ENCODE results near the gene VTI1B. TPM values are rescaled to one million over a fixed set of nuclear protein-coding genes. Genes with fewer than 3 reads are reported as not detected.

The VTI1B gene
- total RNA-seq, 1 donor from 2014 or later, result 108 TPM

- Mint-ChIP-seq H3K36me3 (ENCODE audit: low read depth) (no peaks in the 10 kb centered on the region), H3K27ac (ENCODE audit: unreplicated experiment) (peak within 1 kb of the TSS; percentile 94), H3K9me3 (ENCODE audit: low read depth) (no peaks in the 10 kb centered on the region), H3K4me3 (ENCODE audit: unreplicated experiment) (peak within 1 kb of the TSS; percentile 78), H3K27me3 (ENCODE audit: low read depth) (peaks cover 2% of the 10 kb centered on the region), H3K4me1 (ENCODE audit: low read depth) (peaks cover 18% of the 10 kb centered on the region)
- peak; percentile 81 for TF ChIP-seq CTCF (IDR thresholded peaks at IDR 0.05)
- DNase-seq (ENCODE audit: low spot score), result no peak
These were observed 74.5 kb downstream of the VTI1B start, which contains the start of gene PIGH for GRCh38 chr14:67599698-67600561. PIGH (minus strand) TSS chr14:67600268; CDS start chr14:67600203, 65 bp downstream.

Other genes with a start within 250 kb of the VTI1B start
- 1.3 to 2.9 TPM (median 1.7 TPM) in 3 replicates for gene TMEM229B, start 185.9 kb downstream of the VTI1B start, total RNA-seq
- 0.65 to 2.8 TPM (median 1.1 TPM) in 3 replicates for gene PLEKHH1, start 141.3 kb downstream of the VTI1B start, total RNA-seq
- gene PIGH, start 74.4 kb downstream of the VTI1B start, total RNA-seq, result 16.3 to 19.0 TPM (median 16.9 TPM) in 3 replicates
- gene ARG2, start 54.7 kb downstream of the VTI1B start, total RNA-seq, result 2.8 to 11.1 TPM (median 10.9 TPM) in 3 replicates
- gene RDH11, start 21.1 kb upstream of the VTI1B start, total RNA-seq, result 63.3 to 69.4 TPM (median 67.3 TPM) in 3 replicates
- not detected in 3 replicates for gene RDH12, start 27.3 kb upstream of the VTI1B start, total RNA-seq
- 26.2 to 27.4 TPM (median 27.2 TPM) in 3 replicates for gene ZFYVE26, start 142.0 kb upstream of the VTI1B start, total RNA-seq
- 4.8 to 13.9 TPM (median 8.2 TPM) in 3 replicates for gene RAD51B, start 145.1 kb upstream of the VTI1B start, total RNA-seq

All from chondrocyte (in vitro differentiated cells).